EH (cell line): ENCODE results near the gene RAB15.
A peak's percentile ranks its signal among the peaks of the same experiment; 100 is the strongest.

ENCODE experiments used
- DNase-seq: peaks from one replicate; pipeline ENCODE4 v3.0.0-alpha.2; 2015; ENCODE audit warnings: low read depth

RAB15 gene

GRCh38 chr14:64910847-64911495 is 61.2 kb downstream of the RAB15 start:
- DNase-seq, result peak; percentile 56

GRCh38 chr14:64906022-64906421 is 66.1 kb downstream of the RAB15 start:
- DNase-seq, result peak; percentile 23

- DNase-seq, result peak; percentile 22
Observed at GRCh38 chr14:64899958-64900357, 72.2 kb downstream of the RAB15 start.
